Activated CD4-positive, alpha-beta T cell treated with anti-CD3 and anti-CD28 coated beads for 4 hours (primary cell): ENCODE results near the gene SPON2.
"Not testable (repeated sequence)": the region's sequence is repeated elsewhere in the genome, so short reads cannot be mapped to it uniquely, and the experiment has no call there.

Experiments
- DNase-seq, 2 donors: peaks; one replicate each; pipeline ENCODE4 v3.0.0-alpha.2; 2020

Gene SPON2

GRCh38 chr4:1139860-1140259 lies 32.5 kb downstream of the SPON2 start:
- DNase-seq = no peak

GRCh38 chr4:1137850-1138249 lies 34.5 kb downstream of the SPON2 start:
- DNase-seq = no peak

- no peak for DNase-seq
Measured at GRCh38 chr4:1137063-1137776, 35.2 kb downstream of the SPON2 start.

- DNase-seq = no peak
Measured at GRCh38 chr4:1136048-1136447, 36.3 kb downstream of the SPON2 start.

GRCh38 chr4:1133033-1133432 lies 39.4 kb downstream of the SPON2 start:
- no peak for DNase-seq

GRCh38 chr4:1130316-1131186 lies 41.8 kb downstream of the SPON2 start:
- peak; percentile 59 to 81 for DNase-seq

- no peak for DNase-seq
Measured at GRCh38 chr4:1126506-1126905, 45.9 kb downstream of the SPON2 start.

- not testable (repeated sequence) for DNase-seq
Measured at GRCh38 chr4:1125466-1125865, 46.9 kb downstream of the SPON2 start.

- DNase-seq = no peak
Measured at GRCh38 chr4:1124818-1125217, 47.6 kb downstream of the SPON2 start.

GRCh38 chr4:1122505-1122904 lies 49.9 kb downstream of the SPON2 start:
- DNase-seq = no peak
